IMR-90 (cell line): ENCODE data around the gene PAWR. TPM values are rescaled to one million over a fixed set of nuclear protein-coding genes. Genes with fewer than 3 reads are reported as not detected.

ENCODE experiments used
- ATAC-seq: fragments of 200-7000 bp; cut with Tn5 transposase; 2 replicates; pipeline ENCODE4 v1.9.1; 2020; ENCODE audit warnings: low read depth, mild to moderate bottlenecking, moderate library complexity
- BruUV-seq: library from RNA; stranded (reverse); fragments of 400-500 nt; replicated peaks from 2 replicates; lab custom pipeline; 2021; lab: Mats Ljungman, UMichigan
- CTCF ChIA-PET: fragments of 300-600 bp; formaldehyde crosslinking; extraction: SDS; loops from one replicate; lab custom pipeline; 2021; ENCODE audit warnings: antibody characterized with exemption; lab: Yijun Ruan, JAX
- POLR2A ChIA-PET: fragments of 300-600 bp; sonication (Branson Sonifier 250); formaldehyde crosslinking; loops from one replicate; lab custom pipeline; 2022; ENCODE audit warnings: antibody characterized with exemption; ENCODE audit not compliant: unreplicated experiment; lab: Charles Lee
- DNase-seq: peaks from one replicate; pipeline ENCODE4 v3.0.0; 2013
- H2AFZ ChIP-seq: replicated peaks from 2 replicates; pipeline ENCODE3; 2013; ENCODE audit warnings: low read length, mild to moderate bottlenecking; ENCODE audit not compliant: poor library complexity
- H2AK5ac ChIP-seq: 2 replicates; pipeline ENCODE4 v1.6.1; 2013; ENCODE audit warnings: low read depth, low read length, inconsistent platforms
- H2AK9ac ChIP-seq: replicated peaks from 2 replicates; pipeline ENCODE3; 2013; ENCODE audit warnings: mild to moderate bottlenecking, low read depth, low read length, moderate library complexity; ENCODE audit not compliant: poor library complexity
- H2BK120ac ChIP-seq: 2 replicates; pipeline ENCODE4 v1.6.1; 2013; ENCODE audit warnings: low read depth, low read length, inconsistent platforms
- H2BK15ac ChIP-seq: 3 replicates; pipeline ENCODE4 v1.6.1; 2013; ENCODE audit warnings: low read depth, low read length, inconsistent platforms
- H2BK20ac ChIP-seq: 2 replicates; pipeline ENCODE4 v1.6.1; 2013; ENCODE audit warnings: low read depth, mild to moderate bottlenecking, inconsistent platforms, low read length, moderate library complexity
- H2BK5ac ChIP-seq: 2 replicates; pipeline ENCODE4 v1.6.1; 2013; ENCODE audit warnings: mild to moderate bottlenecking, low read depth, low read length, inconsistent platforms; ENCODE audit not compliant: poor library complexity, severe bottlenecking
- H3K14ac ChIP-seq: replicated peaks from 2 replicates; pipeline ENCODE4 v1.6.1; 2013; ENCODE audit warnings: low read depth, low read length, inconsistent platforms
- H3K18ac ChIP-seq: 2 replicates; pipeline ENCODE4 v1.6.1; 2013; ENCODE audit warnings: low read depth, low read length, control low read depth
- H3K23ac ChIP-seq: 2 replicates; pipeline ENCODE4 v1.6.1; 2013; ENCODE audit warnings: low read depth, low read length, inconsistent platforms
- H3K27ac ChIP-seq: 2 replicates; pipeline ENCODE4 v1.5.1; 2013; ENCODE audit warnings: mild to moderate bottlenecking, control low read depth, low read length; ENCODE audit not compliant: insufficient read depth
- H3K27me3 ChIP-seq: 2 replicates; pipeline ENCODE4 v1.6.1; 2013; ENCODE audit warnings: low read length; ENCODE audit not compliant: control insufficient read depth, insufficient read depth
- H3K36me3 ChIP-seq: 2 replicates; pipeline ENCODE4 v1.6.1; 2013; ENCODE audit warnings: low read length, mixed read lengths; ENCODE audit not compliant: control insufficient read depth, insufficient read depth
- H3K4ac ChIP-seq: 2 replicates; pipeline ENCODE4 v1.6.1; 2013; ENCODE audit warnings: low read depth, low read length, inconsistent platforms
- H3K4me1 ChIP-seq: 2 replicates; pipeline ENCODE4 v1.6.1; 2013; ENCODE audit warnings: low read length, mixed read lengths; ENCODE audit not compliant: control insufficient read depth, insufficient read depth
- H3K4me2 ChIP-seq: 2 replicates; pipeline ENCODE4 v1.6.1; 2013; ENCODE audit warnings: low read depth, mild to moderate bottlenecking, control low read depth, low read length, moderate library complexity
- H3K4me3 ChIP-seq: 2 replicates; pipeline ENCODE4 v1.5.1; 2013; ENCODE audit warnings: low read depth, mild to moderate bottlenecking, control low read depth, low read length, moderate library complexity; ENCODE audit not compliant: insufficient read depth
- H3K56ac ChIP-seq: 2 replicates; pipeline ENCODE4 v1.6.1; 2013; ENCODE audit warnings: low read length, inconsistent platforms; ENCODE audit not compliant: insufficient read depth; ENCODE audit errors: extremely low read depth
- H3K79me1 ChIP-seq, 2 experiments: 2 replicates each; pipeline ENCODE4 v1.6.1; 2013; ENCODE audit warnings: low read length in 2 of 2, inconsistent platforms in 1 of 2, low read depth in 1 of 2
- H3K9ac ChIP-seq: 2 replicates; pipeline ENCODE4 v1.6.1; 2013; ENCODE audit warnings: low read depth, low read length, control low read depth
- H3K9me1 ChIP-seq: 2 replicates; pipeline ENCODE4 v1.6.1; 2013; ENCODE audit warnings: low read length, inconsistent platforms; ENCODE audit not compliant: insufficient read depth
- H3K9me3 ChIP-seq: 2 replicates; pipeline ENCODE4 v1.6.1; 2013; ENCODE audit warnings: low read length; ENCODE audit not compliant: control insufficient read depth, insufficient read depth
- H4K20me1 ChIP-seq: 2 replicates; pipeline ENCODE4 v1.6.1; 2013; ENCODE audit warnings: low read length, inconsistent platforms; ENCODE audit not compliant: insufficient read depth
- H4K5ac ChIP-seq: 2 replicates; pipeline ENCODE4 v1.6.1; 2013; ENCODE audit warnings: mild to moderate bottlenecking, low read depth, low read length, control low read depth
- H4K8ac ChIP-seq, 2 experiments: 2 replicates each; pipeline ENCODE4 v1.6.1; 2013; ENCODE audit warnings: low read depth in 2 of 2, low read length in 2 of 2, control low read depth in 1 of 2, inconsistent platforms in 1 of 2
- H4K91ac ChIP-seq: 2 replicates; pipeline ENCODE4 v1.6.1; 2013; ENCODE audit warnings: low read depth, low read length, inconsistent platforms; ENCODE audit not compliant: insufficient read depth
- CEBPB ChIP-seq: IDR thresholded peaks from 2 replicates; pipeline ENCODE4 v1.6.1; 2012; ENCODE audit warnings: low read depth, low read length, improper control_type of control experiment
- RCOR1 ChIP-seq: IDR thresholded peaks from 2 replicates; pipeline ENCODE4 v1.6.1; 2012; ENCODE audit warnings: mild to moderate bottlenecking, low read length, improper control_type of control experiment; ENCODE audit not compliant: insufficient replicate concordance
- dilution Hi-C: fragments of 300-500 bp; cut with HindIII; formaldehyde crosslinking; loops from one replicate; pipeline ENCODE4 v1.14.3; 2018; ENCODE audit warnings: low sequenced_read_pairs; ENCODE audit not compliant: unreplicated experiment
- in situ Hi-C: fragments of 300-500 bp; cut with MboI; formaldehyde crosslinking; loops from 3 replicates; pipeline ENCODE4 v1.14.3; 2019; ENCODE audit warnings: low sequenced_read_pairs, inconsistent platforms, mixed read lengths
- intact Hi-C: fragments of 100-400 bp; cut with micrococcal nuclease; formaldehyde crosslinking; loops from 2 replicates; pipeline ENCODE4 v1.10.0; 2022
- polyA plus RNA-seq, 3 experiments: library from polyadenylated mRNA; depleted of rRNA; stranded (reverse); fragments of >200 nt; gene quantifications; 2 replicates each; pipeline ENCODE4 v1.2.3, GENCODE V29; 2012; ENCODE audit warnings: low replicate concordance in 1 of 3
- total RNA-seq: library from RNA; depleted of rRNA; stranded (reverse); fragments of >200 nt; gene quantifications from 2 replicates; pipeline ENCODE4 v1.2.3, GENCODE V29; 2012

PAWR gene
- total and polyA plus RNA-seq, 2 of the 4 experiments (the other 2 are of a cell fraction) = 13.2 to 13.6 TPM

DNA sequence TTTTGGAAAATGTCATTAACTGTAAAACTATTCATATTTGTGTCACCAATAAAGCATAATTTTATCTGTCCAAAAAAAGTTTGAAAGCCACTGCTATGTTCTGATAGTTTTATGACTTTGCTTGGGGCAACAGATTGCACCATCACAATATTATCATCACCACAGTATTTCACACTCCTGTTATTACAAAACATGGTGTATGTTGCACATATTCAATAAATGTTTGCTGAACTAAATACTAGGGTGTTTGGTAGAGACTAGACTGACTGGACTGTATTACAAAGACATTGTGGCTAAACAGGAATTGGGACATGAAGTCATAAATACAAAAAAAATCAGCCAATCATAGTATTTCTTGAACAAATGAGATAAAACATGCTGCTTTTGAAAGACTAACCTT, 55.1 kb downstream of the PAWR start:
- no peak overlapping the region for H2AFZ ChIP-seq
- no peak overlapping the region for H3K18ac ChIP-seq
- H3K27ac ChIP-seq = no peak overlapping the region
- in situ Hi-C loops (no loop called here), dilution Hi-C loops (no loop called here), intact Hi-C loops (loop anchor here (5.0 kb wide), 1 partner anchor 33 kb away; no protein-coding TSS in a partner anchor)
- H3K4me3 ChIP-seq = no peak overlapping the region
- H3K36me3 ChIP-seq = no peaks in the 10 kb centered on the region
- peaks cover 22 to 47% of the 10 kb centered on the region in 2 experiments for H3K79me1 ChIP-seq
- H3K4me1 ChIP-seq = peaks cover 2% of the 10 kb centered on the region; the same call in 1 of the 2 replicates
- H2BK15ac ChIP-seq = no peak overlapping the region
- H4K5ac ChIP-seq = no peak overlapping the region
- H2BK5ac ChIP-seq = no peak overlapping the region
- H4K20me1 ChIP-seq = peaks cover 4% of the 10 kb centered on the region; the same call in 1 of the 2 replicates
- no peak for ATAC-seq
- no peak overlapping the region for H3K4ac ChIP-seq
- H3K4me2 ChIP-seq = no peak overlapping the region
- H3K9me3 ChIP-seq = no peaks in the 10 kb centered on the region
- no peak overlapping the region for H3K14ac ChIP-seq
- H3K23ac ChIP-seq = no peak overlapping the region
- ChIA-PET POLR2A (no interaction called here), CTCF (interaction anchor here (1.1 kb wide), 1 partner anchor 8 kb away, joined by 4 read pairs; no protein-coding TSS in a partner anchor)
- BruUV-seq = no TSS peak
- no peak overlapping the region for H2BK20ac ChIP-seq
- no peak overlapping the region for H3K9ac ChIP-seq
- no peak for TF ChIP-seq RCOR1
- TF ChIP-seq CEBPB = peak; percentile 63
- H2AK5ac ChIP-seq = no peak overlapping the region
- H4K8ac ChIP-seq = no peak overlapping the region
- H3K27me3 ChIP-seq = no peaks in the 10 kb centered on the region
- no peaks in the 10 kb centered on the region for H3K9me1 ChIP-seq
- no peak overlapping the region for H2BK120ac ChIP-seq
- H4K91ac ChIP-seq = no peak overlapping the region
- no peak overlapping the region for H2AK9ac ChIP-seq
- H3K56ac ChIP-seq = no peak overlapping the region
- DNase-seq = peak; percentile 9
